Measurements from ENCODE around the gene MICALL2. TPM values are rescaled to one million over a fixed set of nuclear protein-coding genes. Genes with fewer than 3 reads are reported as not detected.

The MICALL2 gene
- polyA plus RNA-seq, 1 donor from 2014 or later: 12.8 TPM

- no peaks in the 10 kb centered on the region for H3F3A ChIP-seq (ENCODE audit: insufficient read depth, low read length, poor library complexity, severe bottlenecking)
- H3K36me3 ChIP-seq (ENCODE audit: insufficient read depth, low read length): no peaks in the 10 kb centered on the region
- H2AFZ ChIP-seq (ENCODE audit: low read depth, low read length): no peak overlapping the region
- H3K4me3 ChIP-seq (ENCODE audit: low read length): no peak overlapping the region
- H3K79me2 ChIP-seq (replicated peaks; ENCODE audit: insufficient read depth, low read length): no peaks in the 10 kb centered on the region
- H3K9me2 ChIP-seq (ENCODE audit: insufficient read depth, low read length): no peaks in the 10 kb centered on the region
- no peak overlapping the region for H3K27ac ChIP-seq (ENCODE audit: low read length)
- no peaks in the 10 kb centered on the region for H3K9me3 ChIP-seq (ENCODE audit: low read length)
- no peak for TF ChIP-seq REST (IDR thresholded peaks at IDR 0.05; ENCODE audit: borderline replicate concordance)
- no peak for TF ChIP-seq EZH2 (IDR thresholded peaks at IDR 0.05; ENCODE audit: borderline replicate concordance, insufficient read depth, low read length, poor library complexity, severe bottlenecking)
- TF ChIP-seq TAF1 (IDR thresholded peaks at IDR 0.05; ENCODE audit: low read depth): no peak
- TF ChIP-seq EP300 (conservative IDR thresholded peaks at IDR 0.05; ENCODE audit: poor library complexity, severe bottlenecking): no peak
- TF ChIP-seq RAD21 (conservative IDR thresholded peaks at IDR 0.05): no peak
- TF ChIP-seq CTCF (IDR thresholded peaks at IDR 0.05; ENCODE audit: poor library complexity, severe bottlenecking): no peak
- no peak for TF ChIP-seq MXI1 (conservative IDR thresholded peaks at IDR 0.05; ENCODE audit: poor library complexity, severe bottlenecking)
- TF ChIP-seq SMC3 (conservative IDR thresholded peaks at IDR 0.05; ENCODE audit: poor library complexity): no peak
- no peak for TF ChIP-seq POLR2AphosphoS5 (IDR thresholded peaks at IDR 0.05)
- H4K20me1 ChIP-seq (ENCODE audit: insufficient read depth): no peaks in the 10 kb centered on the region
- H3K27me3 ChIP-seq (ENCODE audit: insufficient read depth, low read depth, low read length): no peaks in the 10 kb centered on the region
- no peak overlapping the region for H3K9ac ChIP-seq (ENCODE audit: low read length)
- H3K4me2 ChIP-seq (ENCODE audit: low read length): no peak overlapping the region
Observed at GRCh38 chr7:1460821-1461645, 1.8 kb upstream of the MICALL2 start.

- no peak overlapping the region for H3K9ac ChIP-seq (ENCODE audit: low read length)
- no peaks in the 10 kb centered on the region for H3K27me3 ChIP-seq (ENCODE audit: insufficient read depth, low read depth, low read length)
- H3K9me2 ChIP-seq (ENCODE audit: insufficient read depth, low read length): no peaks in the 10 kb centered on the region
- H4K20me1 ChIP-seq (ENCODE audit: insufficient read depth): no peaks in the 10 kb centered on the region
- no peak overlapping the region for H3K27ac ChIP-seq (ENCODE audit: low read length)
- no peaks in the 10 kb centered on the region for H3K9me3 ChIP-seq (ENCODE audit: low read length)
- H3K4me2 ChIP-seq (ENCODE audit: low read length): no peak overlapping the region
- H3F3A ChIP-seq (ENCODE audit: insufficient read depth, low read length, poor library complexity, severe bottlenecking): no peaks in the 10 kb centered on the region
- TF ChIP-seq REST (IDR thresholded peaks at IDR 0.05; ENCODE audit: borderline replicate concordance) (no peak), SMC3 (conservative IDR thresholded peaks at IDR 0.05; ENCODE audit: poor library complexity) (no peak), CTCF (IDR thresholded peaks at IDR 0.05; ENCODE audit: poor library complexity, severe bottlenecking) (no peak), POLR2AphosphoS5 (IDR thresholded peaks at IDR 0.05) (no peak), TAF1 (IDR thresholded peaks at IDR 0.05; ENCODE audit: low read depth) (no peak), RAD21 (conservative IDR thresholded peaks at IDR 0.05) (no peak), MXI1 (conservative IDR thresholded peaks at IDR 0.05; ENCODE audit: poor library complexity, severe bottlenecking) (no peak), EP300 (conservative IDR thresholded peaks at IDR 0.05; ENCODE audit: poor library complexity, severe bottlenecking) (no peak), EZH2 (IDR thresholded peaks at IDR 0.05; ENCODE audit: borderline replicate concordance, insufficient read depth, low read length, poor library complexity, severe bottlenecking) (no peak)
- no peaks in the 10 kb centered on the region for H3K36me3 ChIP-seq (ENCODE audit: insufficient read depth, low read length)
- no peak overlapping the region for H2AFZ ChIP-seq (ENCODE audit: low read depth, low read length)
- H3K79me2 ChIP-seq (replicated peaks; ENCODE audit: insufficient read depth, low read length): no peaks in the 10 kb centered on the region
- peak overlapping the region; percentile 92 for H3K4me3 ChIP-seq (ENCODE audit: low read length)
Observed at GRCh38 chr7:1459920-1460820, 900 bp upstream of the MICALL2 start.

Data from neural cell (in vitro differentiated cells).